NCI-H2196 treated with DMSO at 0.1 percent for 48 hours (cell line): ENCODE results near the gene KRT26.
"Not testable (repeated sequence)": the region's sequence is repeated elsewhere in the genome, so short reads cannot be mapped to it uniquely, and the experiment has no call there.

Experiments
- DNase-seq: peaks from one replicate; lab custom pipeline; 2025; ENCODE audit not compliant: unreplicated experiment; lab: John Stamatoyannopoulos, UW

KRT26 gene

GRCh38 chr17:40795019-40795667, 23.1 kb upstream of the KRT26 start:
- no peak for DNase-seq

DNA sequence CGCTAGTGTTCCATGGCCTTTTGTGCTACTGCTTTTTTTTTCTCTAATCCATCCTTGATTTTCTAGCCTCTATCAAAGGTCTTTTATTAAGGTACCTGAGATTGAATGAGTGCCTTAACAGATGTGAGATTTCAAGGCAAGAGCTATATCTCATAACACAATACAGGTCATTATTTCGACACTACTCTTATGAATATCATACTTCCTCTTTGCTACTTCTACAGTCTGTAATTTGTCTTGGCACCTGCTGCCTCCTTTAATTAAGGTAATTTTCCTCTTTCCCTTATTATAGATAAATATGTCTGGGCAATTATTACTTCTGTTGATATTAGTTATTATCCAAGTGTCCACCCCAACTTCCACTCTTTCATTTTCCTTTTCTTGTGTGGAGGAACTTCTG, 22.5 kb upstream of the KRT26 start:
- no peak for DNase-seq

GRCh38 chr17:40793832-40794231, 21.8 kb upstream of the KRT26 start:
- no peak for DNase-seq

DNA sequence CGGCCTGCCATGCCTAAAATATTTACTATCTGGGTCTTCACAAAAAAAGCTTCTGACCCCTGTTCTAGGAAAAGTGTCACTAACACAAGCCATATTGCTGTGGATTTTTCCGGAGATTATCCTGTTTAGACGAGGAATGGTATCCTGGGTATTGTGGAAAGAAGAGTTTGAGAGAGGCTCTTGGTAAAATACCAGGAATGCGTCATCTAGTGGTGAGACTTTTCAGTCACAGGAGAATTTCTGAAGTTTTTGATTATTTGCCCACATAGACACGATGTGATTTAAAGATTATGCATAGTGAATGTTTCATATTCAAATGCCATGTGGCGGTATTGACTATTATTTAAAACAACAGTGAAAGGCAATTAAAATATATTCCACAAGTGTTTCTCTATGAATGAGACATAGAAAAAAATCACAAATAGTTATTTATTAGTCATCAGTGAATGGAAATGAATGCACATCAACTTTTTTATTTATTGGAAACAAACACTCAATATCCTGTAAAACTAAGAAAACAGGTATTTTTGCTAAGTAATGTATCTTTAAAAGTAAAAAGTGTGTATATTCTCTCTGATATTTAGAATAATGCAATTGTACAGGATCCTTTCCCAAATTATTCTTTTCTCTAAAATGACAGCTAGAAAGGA, 19.9 kb upstream of the KRT26 start:
- DNase-seq: no peak

DNA sequence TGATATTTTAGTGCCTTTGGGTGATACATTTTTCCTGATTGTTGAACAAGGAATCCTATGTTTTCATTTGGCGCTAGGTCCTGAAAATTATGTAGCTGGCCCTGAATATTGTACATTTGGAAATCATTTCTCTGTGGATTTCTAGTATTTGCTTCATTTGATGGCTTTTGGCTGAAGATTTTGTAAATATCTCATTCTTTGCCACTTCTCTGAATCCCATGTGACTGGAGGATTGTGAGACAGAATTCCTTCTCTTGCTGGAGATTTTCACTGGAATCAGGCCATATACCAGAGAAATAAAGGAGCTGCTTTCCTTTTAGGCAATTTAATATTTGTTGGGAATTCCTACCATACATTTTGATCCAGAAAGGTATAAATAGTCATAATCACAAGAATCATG, 19.1 kb upstream of the KRT26 start:
- no peak for DNase-seq

GRCh38 chr17:40782450-40782849, 10.4 kb upstream of the KRT26 start, which contains the start of gene KRT27:
KRT27 (minus strand) TSS chr17:40782550; CDS start chr17:40782493, 57 bp downstream.
- no peak for DNase-seq

GRCh38 chr17:40779181-40779909, 7.3 kb upstream of the KRT26 start:
- DNase-seq: no peak

GRCh38 chr17:40778461-40778860, 6.5 kb upstream of the KRT26 start:
- DNase-seq: no peak

DNA sequence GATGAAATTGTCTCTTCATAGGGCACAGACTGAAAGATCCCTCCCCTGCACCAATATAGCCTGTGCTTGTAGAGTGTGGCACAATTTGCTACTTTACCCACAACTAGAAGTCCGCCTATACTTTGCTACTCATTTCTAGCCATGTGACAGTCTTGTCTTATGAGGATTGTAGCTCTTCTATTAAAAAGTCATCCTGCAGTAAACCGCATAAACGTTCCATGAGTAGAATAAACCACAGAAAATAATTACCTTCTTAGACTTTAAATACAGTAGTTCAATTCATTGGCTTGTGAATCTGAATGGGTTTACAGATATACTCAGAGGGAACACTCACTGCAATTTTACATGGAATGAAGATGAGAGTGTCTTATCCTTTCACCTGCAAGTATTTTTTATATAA, 6.0 kb upstream of the KRT26 start:
- no peak for DNase-seq

- no peak for DNase-seq
These were observed 5.5 kb upstream of the KRT26 start for GRCh38 chr17:40777459-40777858.

- no peak for DNase-seq
These were observed 3.9 kb upstream of the KRT26 start for GRCh38 chr17:40775945-40776344.

DNA sequence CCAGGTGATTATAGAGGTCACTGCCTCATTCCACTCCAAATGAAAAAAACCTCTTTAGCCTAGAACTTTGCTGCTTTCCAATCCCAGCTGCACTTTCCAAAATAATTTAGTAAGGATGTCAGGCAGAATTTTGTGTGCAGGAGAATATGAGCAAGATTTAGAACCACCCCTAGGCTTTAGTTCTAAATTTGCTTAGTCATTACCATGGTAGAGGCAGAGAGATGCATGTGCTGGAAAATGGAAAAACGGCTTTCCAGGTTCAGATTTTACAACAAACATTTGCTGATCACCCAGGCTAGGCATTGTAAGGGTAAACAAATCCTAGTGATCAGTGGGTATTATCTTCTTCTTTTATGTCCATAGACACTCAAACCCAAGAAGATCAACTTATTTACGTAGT, 6.3 kb downstream of the KRT26 start:
- DNase-seq: no peak

DNA sequence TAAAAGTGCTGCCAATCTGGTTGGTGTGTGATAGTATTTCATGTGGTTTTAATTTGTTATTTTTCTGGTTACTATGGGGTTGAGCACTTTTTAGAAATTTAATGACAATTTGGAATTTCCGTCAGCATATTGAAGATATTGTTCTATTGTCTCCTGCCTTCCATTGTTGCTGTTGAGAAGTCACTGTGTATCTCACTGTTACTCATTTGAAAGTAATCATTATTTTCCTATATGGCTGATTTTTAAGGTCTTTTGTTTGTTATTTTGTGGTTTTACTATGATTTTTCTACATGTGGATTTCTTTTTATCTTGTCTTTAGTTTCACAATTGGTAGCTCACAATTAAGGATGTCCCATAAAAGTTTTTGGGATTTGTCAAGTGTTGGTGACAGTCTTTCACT, 8.2 kb downstream of the KRT26 start:
- no peak for DNase-seq

GRCh38 chr17:40760105-40761016, 11.6 kb downstream of the KRT26 start:
- DNase-seq: no peak

DNA sequence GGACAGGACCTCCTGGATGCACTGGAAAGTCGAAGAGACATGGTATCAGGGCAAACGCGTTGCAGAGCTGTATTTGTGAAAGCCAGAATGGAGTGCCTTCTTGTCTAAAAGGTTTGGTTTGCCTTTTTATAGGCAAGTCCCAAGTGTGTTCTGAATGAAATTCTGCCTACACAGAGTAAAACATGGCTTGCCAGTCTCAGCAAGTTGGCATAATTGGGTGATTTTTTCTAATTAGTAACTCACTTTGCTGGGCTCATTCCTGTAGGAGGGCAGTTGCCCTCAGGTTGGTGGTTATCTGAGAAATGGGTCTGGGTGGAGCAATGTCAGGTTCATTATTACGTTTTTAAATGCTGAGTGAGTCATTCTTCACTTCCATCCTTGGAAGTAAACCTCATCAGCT, 16.8 kb downstream of the KRT26 start, which contains the start of gene KRT25:
KRT25 (minus strand) TSS at position 101 of the 400 bp plus-strand sequence; CDS start at position 41, 60 bp downstream.
- DNase-seq: no peak

DNA sequence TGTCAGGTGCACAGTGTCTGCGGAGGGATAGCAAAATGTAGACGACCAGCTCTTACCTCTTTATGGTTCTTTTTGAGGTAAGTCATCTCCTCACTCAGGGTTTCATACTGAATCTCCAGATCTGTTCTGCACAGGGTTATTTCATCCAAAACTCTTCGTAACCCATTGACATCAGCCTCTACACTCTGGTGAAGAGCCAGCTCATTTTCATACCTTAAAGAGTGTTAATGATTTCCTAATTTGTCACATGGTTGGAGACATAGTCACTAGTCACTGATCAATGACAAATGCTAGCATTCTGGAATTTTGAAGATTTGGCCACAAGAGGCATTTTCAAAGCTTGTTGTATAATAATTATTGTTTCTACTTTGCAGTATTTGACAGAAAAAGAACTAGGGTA, 18.2 kb downstream of the KRT26 start:
- DNase-seq: no peak

GRCh38 chr17:40751065-40751464, 20.9 kb downstream of the KRT26 start:
- no peak for DNase-seq

DNA sequence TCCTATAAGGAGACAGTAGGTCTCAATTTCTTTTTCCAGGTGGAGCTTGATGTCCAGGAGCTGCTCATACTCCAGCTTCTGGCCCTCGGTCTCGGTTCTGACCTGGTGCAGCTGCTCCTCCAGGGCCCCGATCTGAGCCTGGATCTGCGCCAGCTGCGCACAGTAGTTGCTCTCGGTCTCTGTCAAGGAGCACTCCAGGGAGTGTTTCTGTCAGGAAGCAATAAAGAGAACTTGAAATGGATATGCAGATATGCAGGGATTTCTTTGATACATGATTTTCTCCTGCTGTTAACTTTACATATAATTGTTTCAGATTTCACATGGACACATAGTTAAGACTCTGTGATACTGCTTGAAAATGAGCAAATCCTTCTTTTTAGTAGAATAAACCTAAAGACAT, 21.6 kb downstream of the KRT26 start:
- no peak for DNase-seq

GRCh38 chr17:40748666-40749065, 23.3 kb downstream of the KRT26 start:
- DNase-seq: not testable (repeated sequence)

- DNase-seq: no peak
These were observed 33.4 kb downstream of the KRT26 start for GRCh38 chr17:40738553-40738952.

- no peak for DNase-seq
These were observed 37.0 kb downstream of the KRT26 start for GRCh38 chr17:40735016-40735415.
